Body of pancreas (tissue), 4 donors: ENCODE data around the gene SCTR. TPM values are rescaled to one million over a fixed set of nuclear protein-coding genes. Genes with fewer than 3 reads are reported as not detected.

ENCODE experiments used
- ATAC-seq: fragments of 150-250 bp; one replicate; pipeline ENCODE4 v1.9.1; 2016
- DNase-seq, 4 donors: peaks; one replicate each; pipeline ENCODE4 v3.0.0-alpha.2; 2019
- H3K27ac ChIP-seq, 4 donors: fragments of 200-600 bp; sonication (generic); 1 replicate in 3 of 4; 2 replicates in 1 of 4; pipeline versions ENCODE4 v1.5.1 to v1.6.1; 2016 to 2019; ENCODE audit warnings: mild to moderate bottlenecking in 1 of 4, mixed read lengths in 1 of 4, moderate library complexity in 1 of 4
- H3K27me3 ChIP-seq, 2 donors: fragments of 200-600 bp; sonication (generic); one replicate each; pipeline ENCODE4 v1.6.0; 2016; ENCODE audit warnings: mild to moderate bottlenecking in 1 of 2
- H3K36me3 ChIP-seq, 2 donors: fragments of 200-600 bp; sonication (generic); replicated peaks in 1 of 2; 2 replicates each; pipeline ENCODE4 v1.5.1; 2016; ENCODE audit warnings: low read depth in 2 of 2; ENCODE audit not compliant: insufficient read depth in 1 of 2
- H3K4me1 ChIP-seq: fragments of 200-600 bp; sonication (generic); one replicate; pipeline ENCODE4 v1.6.0; 2016
- H3K4me3 ChIP-seq, 2 donors: fragments of 200-600 bp; sonication (generic); 1 replicate in 1 of 2; 2 replicates in 1 of 2; pipeline ENCODE4 v1.5.1; 2016 to 2019
- H3K9me3 ChIP-seq, 3 donors: fragments of 200-600 bp; sonication (generic); 1 replicate in 2 of 3; 2 replicates in 1 of 3; pipeline ENCODE4 v1.5.1; 2016
- CTCF ChIP-seq, 7 experiments: fragments of 450-650 bp in 4 of 7; fragments of 200-600 bp in 3 of 7; sonication (generic) in 3 of 7; IDR thresholded peaks; one replicate each; pipeline ENCODE4 v1.5.1; 2016 to 2019; ENCODE audit warnings: antibody characterized with exemption in 7 of 7
- POLR2A ChIP-seq, 3 donors: fragments of 450-650 bp; IDR thresholded peaks; one replicate each; pipeline ENCODE4 v1.6.1; 2016; ENCODE audit warnings: antibody characterized with exemption in 3 of 3, mild to moderate bottlenecking in 2 of 3
- WGBS, 2 donors: methylation state at CpG; one replicate each; pipeline ENCODE4 v1.1.5; 2017; 5-methylcytosine and 5-hydroxymethylcytosine counted together
- intact Hi-C: fragments of 100-400 bp; cut with DNase I; formaldehyde crosslinking; loops from one replicate; pipeline ENCODE4 v1.15.1; 2023
- total RNA-seq, 2 donors: library from RNA; depleted of rRNA; stranded (reverse); fragments of >200 nt; gene quantifications; one replicate each; pipeline ENCODE4 v1.1.0, GENCODE V29; 2016

SCTR gene
- total RNA-seq, 2 donors from 2014 or later, result 69.0 to 183 TPM

- no peaks in the 10 kb centered on the region for H3K27me3 ChIP-seq
- H3K4me3 ChIP-seq, result no peak overlapping the region
- intact Hi-C loops, result no loop called here
- TF ChIP-seq POLR2A (IDR thresholded peaks at IDR 0.05) (no peak), CTCF (IDR thresholded peaks at IDR 0.05) (no peak)
- DNase-seq (no peak), ATAC-seq (no peak)
- WGBS, 2 donors, result 87 to 91% methylated on average over 6 to 7 of the region's 7 CpGs
- no peaks in the 10 kb centered on the region for H3K9me3 ChIP-seq
- no peaks in the 10 kb centered on the region for H3K36me3 ChIP-seq
- no peaks in the 10 kb centered on the region for H3K4me1 ChIP-seq
- H3K27ac ChIP-seq, result no peak overlapping the region
Observed at GRCh38 chr2:119462574-119462973, 61.7 kb downstream of the SCTR start.

GRCh38 chr2:119461811-119462210, 62.5 kb downstream of the SCTR start:
- 85 to 90% methylated on average over 5 of the region's 5 CpGs for WGBS, 2 donors
- intact Hi-C loops, result no loop called here
- H3K27me3 ChIP-seq, result no peaks in the 10 kb centered on the region
- no peak overlapping the region for H3K27ac ChIP-seq
- no peak overlapping the region for H3K4me3 ChIP-seq
- DNase-seq (no peak), ATAC-seq (no peak)
- no peaks in the 10 kb centered on the region for H3K36me3 ChIP-seq
- no peaks in the 10 kb centered on the region for H3K9me3 ChIP-seq
- no peak for TF ChIP-seq CTCF (IDR thresholded peaks at IDR 0.05)
- no peak for TF ChIP-seq POLR2A (IDR thresholded peaks at IDR 0.05)
- H3K4me1 ChIP-seq, result no peaks in the 10 kb centered on the region

GRCh38 chr2:119460076-119460475, 64.2 kb downstream of the SCTR start:
- no peaks in the 10 kb centered on the region for H3K27me3 ChIP-seq
- no peak overlapping the region for H3K27ac ChIP-seq
- H3K4me1 ChIP-seq, result no peaks in the 10 kb centered on the region
- ATAC-seq (no peak), DNase-seq (no peak)
- no peaks in the 10 kb centered on the region for H3K36me3 ChIP-seq
- no peak for TF ChIP-seq CTCF (IDR thresholded peaks at IDR 0.05)
- no peak for TF ChIP-seq POLR2A (IDR thresholded peaks at IDR 0.05)
- no peaks in the 10 kb centered on the region for H3K9me3 ChIP-seq
- H3K4me3 ChIP-seq, result no peak overlapping the region
- intact Hi-C loops, result no loop called here
- WGBS, 2 donors, result 48 to 80% methylated on average over 2 of the region's 2 CpGs

GRCh38 chr2:119455066-119455718, 69.1 kb downstream of the SCTR start:
- no peaks in the 10 kb centered on the region for H3K36me3 ChIP-seq
- ATAC-seq, result no peak
- no peaks in the 10 kb centered on the region for H3K9me3 ChIP-seq
- peak in 1 of 4 donors; percentile 6 for DNase-seq
- no peaks in the 10 kb centered on the region for H3K4me1 ChIP-seq
- WGBS, 2 donors, result 68 to 70% methylated on average over 13 of the region's 13 CpGs
- no peak overlapping the region for H3K4me3 ChIP-seq
- peak overlapping the region in 1 of 4 donors; percentile 4 for H3K27ac ChIP-seq
- H3K27me3 ChIP-seq, result no peaks in the 10 kb centered on the region
- TF ChIP-seq CTCF (IDR thresholded peaks at IDR 0.05) (no peak), POLR2A (IDR thresholded peaks at IDR 0.05) (no peak)
- intact Hi-C loops, result no loop called here

- no peak for TF ChIP-seq POLR2A (IDR thresholded peaks at IDR 0.05)
- TF ChIP-seq CTCF (IDR thresholded peaks at IDR 0.05), result no peak
- H3K4me1 ChIP-seq, result no peaks in the 10 kb centered on the region
- ATAC-seq (no peak), DNase-seq (no peak)
- H3K4me3 ChIP-seq, result no peak overlapping the region
- H3K36me3 ChIP-seq, result no peaks in the 10 kb centered on the region
- intact Hi-C loops, result no loop called here
- no peaks in the 10 kb centered on the region for H3K27me3 ChIP-seq
- no peak overlapping the region for H3K27ac ChIP-seq
- H3K9me3 ChIP-seq, result no peaks in the 10 kb centered on the region
- WGBS, 2 donors, result 77 to 78% methylated on average over 12 of the region's 12 CpGs
Observed at GRCh38 chr2:119453972-119454593, 70.2 kb downstream of the SCTR start.
